AG04450 (cell line): ENCODE data around the gene RBM39. TPM values are rescaled to one million over a fixed set of nuclear protein-coding genes. Genes with fewer than 3 reads are reported as not detected.

Experiments
- CTCF ChIA-PET: fragments of 300-600, 350-600 bp; formaldehyde crosslinking; extraction: SDS; loops from one replicate; lab custom pipeline; 2022; ENCODE audit warnings: antibody characterized with exemption, inconsistent platforms; lab: Charles Lee
- POLR2A ChIA-PET: fragments of 350-600 bp; formaldehyde crosslinking; extraction: SDS; loops from one replicate; lab custom pipeline; 2021; ENCODE audit warnings: antibody characterized with exemption, inconsistent platforms; lab: Yijun Ruan, JAX
- DNase-seq: peaks from one replicate; pipeline ENCODE4 v3.0.0-alpha.2; 2011; ENCODE audit warnings: low read depth, low spot score
- H3K27ac ChIP-seq: one replicate; pipeline ENCODE4 v1.5.1; 2012; ENCODE audit warnings: low read depth, low read length, control low read depth
- H3K27me3 ChIP-seq: one replicate; pipeline ENCODE4 v1.6.0; 2012; ENCODE audit warnings: low read length; ENCODE audit not compliant: control insufficient read depth, insufficient read depth
- H3K4me3 ChIP-seq: 2 replicates; pipeline ENCODE4 v1.5.1; 2011; ENCODE audit warnings: mild to moderate bottlenecking, low read depth, low read length, control low read depth
- H3K9me3 ChIP-seq: 2 replicates; pipeline ENCODE4 v1.5.1; 2012; ENCODE audit warnings: low read length; ENCODE audit not compliant: control insufficient read depth, insufficient read depth
- polyA plus RNA-seq: library from polyadenylated mRNA; depleted of rRNA; stranded (reverse); fragments of >200 nt; gene quantifications from 2 replicates; pipeline ENCODE4 v1.2.3, GENCODE V29; 2011
- TF ChIP-seq, protein P1 (sequence below): IDR thresholded peaks from 2 replicates; pipeline ENCODE4 v1.5.1; 2011; ENCODE audit warnings: low read depth, low read length, control low read depth, inconsistent platforms

Gene RBM39
- polyA plus RNA-seq, 1 experiment = 144 TPM

DNA sequence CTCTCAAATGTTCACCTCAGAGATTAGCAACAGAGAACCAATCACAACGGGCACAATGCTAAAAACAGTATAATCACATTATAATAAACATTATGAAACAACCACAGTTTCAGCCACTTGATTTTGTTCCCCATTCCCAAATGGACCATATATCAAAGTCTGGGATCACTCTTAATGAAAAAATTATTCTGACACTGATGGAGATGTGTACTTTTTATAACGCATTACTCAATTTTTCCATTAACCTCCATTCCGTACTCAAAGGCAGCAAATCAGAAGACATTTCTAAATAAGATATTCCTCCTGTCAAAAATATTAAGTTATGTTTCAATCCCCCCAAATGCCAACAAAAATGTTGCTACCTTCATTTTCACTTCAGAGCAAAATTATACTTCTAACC lies 80.2 kb downstream of the RBM39 start:
- ChIA-PET CTCF (no interaction called here), POLR2A (interaction anchor here (1.9 kb wide), 1 partner anchor 45 kb away, joined by 6 read pairs; no protein-coding TSS in a partner anchor)
- Histone ChIP-seq H3K9me3 (peaks cover 3% of the 10 kb centered on the region; the same call in 1 of the 2 replicates), H3K27me3 (no peaks in the 10 kb centered on the region), H3K27ac (no peak overlapping the region), H3K4me3 (peak overlapping the region; percentile 99)
- TF ChIP-seq, protein P1, sequence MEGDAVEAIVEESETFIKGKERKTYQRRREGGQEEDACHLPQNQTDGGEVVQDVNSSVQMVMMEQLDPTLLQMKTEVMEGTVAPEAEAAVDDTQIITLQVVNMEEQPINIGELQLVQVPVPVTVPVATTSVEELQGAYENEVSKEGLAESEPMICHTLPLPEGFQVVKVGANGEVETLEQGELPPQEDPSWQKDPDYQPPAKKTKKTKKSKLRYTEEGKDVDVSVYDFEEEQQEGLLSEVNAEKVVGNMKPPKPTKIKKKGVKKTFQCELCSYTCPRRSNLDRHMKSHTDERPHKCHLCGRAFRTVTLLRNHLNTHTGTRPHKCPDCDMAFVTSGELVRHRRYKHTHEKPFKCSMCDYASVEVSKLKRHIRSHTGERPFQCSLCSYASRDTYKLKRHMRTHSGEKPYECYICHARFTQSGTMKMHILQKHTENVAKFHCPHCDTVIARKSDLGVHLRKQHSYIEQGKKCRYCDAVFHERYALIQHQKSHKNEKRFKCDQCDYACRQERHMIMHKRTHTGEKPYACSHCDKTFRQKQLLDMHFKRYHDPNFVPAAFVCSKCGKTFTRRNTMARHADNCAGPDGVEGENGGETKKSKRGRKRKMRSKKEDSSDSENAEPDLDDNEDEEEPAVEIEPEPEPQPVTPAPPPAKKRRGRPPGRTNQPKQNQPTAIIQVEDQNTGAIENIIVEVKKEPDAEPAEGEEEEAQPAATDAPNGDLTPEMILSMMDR = no peak
- DNase-seq = no peak

DNA sequence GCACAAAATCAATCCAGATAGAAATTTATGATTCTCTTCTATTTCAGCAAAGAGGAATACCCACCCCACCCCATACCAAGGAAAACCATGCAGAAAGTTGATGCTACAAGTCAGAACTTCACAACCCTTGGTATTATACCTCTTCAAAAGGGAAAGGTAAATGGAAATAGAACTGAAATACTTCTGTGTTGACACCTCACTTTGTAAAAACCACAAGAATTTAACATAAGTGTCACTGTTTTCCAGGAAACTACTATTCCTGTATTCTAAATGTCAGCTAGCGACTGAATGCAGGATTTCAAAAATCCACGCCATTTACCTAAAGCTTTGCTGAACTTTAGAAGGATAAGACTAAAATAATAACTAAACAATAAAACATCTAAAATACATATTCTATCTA lies 81.0 kb downstream of the RBM39 start:
- H3K27me3 ChIP-seq = no peaks in the 10 kb centered on the region
- H3K9me3 ChIP-seq = peaks cover 3% of the 10 kb centered on the region; the same call in 1 of the 2 replicates
- no peak for DNase-seq
- peak overlapping the region; percentile 99 for H3K4me3 ChIP-seq
- TF ChIP-seq, protein P1 = no peak
- POLR2A ChIA-PET = interaction anchor here (1.9 kb wide), 1 partner anchor 44 kb away, joined by 6 read pairs; no protein-coding TSS in a partner anchor
- no peak overlapping the region for H3K27ac ChIP-seq
- CTCF ChIA-PET = no interaction called here

DNA sequence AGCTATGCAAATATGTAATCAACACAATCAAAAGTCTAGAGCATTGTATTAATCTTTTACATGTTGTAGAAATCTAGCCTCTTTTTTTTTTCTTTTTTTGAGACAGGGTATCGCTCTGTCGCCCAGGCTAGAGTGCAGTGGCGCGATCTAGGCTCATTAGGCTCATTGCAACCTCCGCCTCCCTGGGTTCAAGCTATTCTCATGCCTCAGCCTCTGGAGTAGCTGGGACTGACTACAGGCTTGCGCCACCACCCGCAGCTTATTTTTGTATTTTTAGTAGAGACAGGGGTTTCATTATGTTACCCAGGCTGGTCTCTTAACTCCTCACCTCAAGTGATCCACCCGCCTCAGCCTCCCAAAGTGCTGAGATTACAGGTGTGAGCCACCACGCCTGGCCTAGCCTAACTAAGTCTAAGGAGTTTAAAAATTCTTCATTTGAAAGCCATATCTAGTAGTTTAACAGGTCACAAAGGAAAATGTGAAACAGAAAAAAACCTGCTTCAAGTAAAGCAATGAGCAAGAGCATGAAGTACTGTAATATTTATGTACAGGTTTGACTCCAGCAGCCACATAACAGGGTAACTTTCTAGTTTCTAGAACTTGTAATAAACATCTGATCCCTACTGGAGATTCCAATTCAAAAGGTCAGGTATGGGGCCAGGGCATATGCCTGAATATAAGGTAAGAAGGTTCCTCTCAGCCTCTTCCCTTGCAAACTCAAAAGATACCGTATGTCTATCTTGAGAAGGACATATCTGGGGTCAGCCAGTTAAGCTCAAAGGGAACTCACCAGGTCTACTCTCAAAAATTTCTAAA lies 81.7 kb downstream of the RBM39 start:
- Histone ChIP-seq H3K27me3 (no peaks in the 10 kb centered on the region), H3K4me3 (no peak overlapping the region), H3K9me3 (peaks cover under 1% of the 10 kb centered on the region; the same call in 1 of the 2 replicates), H3K27ac (no peak overlapping the region)
- TF ChIP-seq, protein P1 = no peak
- DNase-seq = no peak
- POLR2A ChIA-PET = interaction anchor here (1.9 kb wide), 1 partner anchor 43 kb away, joined by 6 read pairs; no protein-coding TSS in a partner anchor
- CTCF ChIA-PET = no interaction called here

DNA sequence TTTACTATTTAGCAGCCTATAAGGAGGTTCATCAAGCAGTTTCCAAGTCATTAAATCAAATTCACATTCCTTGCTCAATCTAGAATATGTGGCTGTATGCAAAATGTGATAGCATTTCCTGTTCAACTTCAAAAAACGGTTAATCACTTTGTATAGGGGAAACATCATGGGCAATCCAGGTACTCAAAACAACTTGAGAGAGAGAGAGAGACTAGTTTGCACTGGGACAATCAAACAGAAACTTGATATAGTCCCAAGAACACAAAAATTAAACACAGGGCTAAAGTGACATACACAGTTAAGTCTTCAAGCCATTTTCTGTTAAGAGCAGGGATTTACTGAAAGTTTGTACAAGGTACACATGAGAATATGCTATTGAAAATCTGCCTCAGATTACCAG lies 84.8 kb downstream of the RBM39 start:
- ChIA-PET POLR2A (interaction anchor here (0.5 to 1.0 kb wide), 2 partner anchors 9 to 98 kb away, joined by 3 to 4 read pairs; no protein-coding TSS in a partner anchor), CTCF (no interaction called here)
- H3K27ac ChIP-seq = no peak overlapping the region
- TF ChIP-seq, protein P1 = no peak
- H3K4me3 ChIP-seq = no peak overlapping the region
- H3K9me3 ChIP-seq = no peaks in the 10 kb centered on the region
- no peak for DNase-seq
- no peaks in the 10 kb centered on the region for H3K27me3 ChIP-seq

DNA sequence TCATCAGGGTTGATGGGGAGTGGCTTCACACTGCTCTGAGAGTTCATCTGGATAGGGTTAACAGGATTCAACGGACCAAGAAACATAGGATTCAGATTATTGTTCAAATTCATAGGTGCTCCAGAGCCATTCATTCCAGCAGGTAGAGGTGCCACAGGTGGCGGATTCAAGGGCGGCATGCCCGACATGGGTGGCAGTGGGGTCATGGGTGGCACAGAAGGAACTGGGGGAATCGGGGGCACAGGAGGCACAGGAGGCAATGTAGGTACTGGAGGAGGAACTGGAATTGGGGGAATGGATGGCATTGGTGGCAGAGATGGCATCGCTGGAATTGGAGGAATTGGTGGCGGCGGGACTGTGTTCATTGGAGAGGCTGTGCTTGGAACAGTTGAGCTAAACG lies 87.6 kb downstream of the RBM39 start:
- Histone ChIP-seq H3K27me3 (no peaks in the 10 kb centered on the region), H3K27ac (no peak overlapping the region), H3K9me3 (no peaks in the 10 kb centered on the region), H3K4me3 (no peak overlapping the region)
- no peak for DNase-seq
- POLR2A ChIA-PET = no interaction called here
- CTCF ChIA-PET = no interaction called here
- TF ChIP-seq, protein P1 = no peak
